Activated naive CD4-positive, alpha-beta T cell treated with anti-CD3 and anti-CD28 coated beads, Interleukin-2, amount 10 ng/mL, durations not matched to agents 7 days and 5 days (primary cell): ENCODE data around the gene VIPR2.
A peak's percentile ranks its signal among the peaks of the same experiment; 100 is the strongest.
"Not testable (repeated sequence)": the region's sequence is repeated elsewhere in the genome, so short reads cannot be mapped to it uniquely, and the experiment has no call there.

Experiments
- CTCF ChIA-PET: fragments of 350-600 bp; sonication (Branson Sonifier 250); formaldehyde crosslinking; loops from one replicate; lab custom pipeline; 2021; ENCODE audit warnings: antibody characterized with exemption; lab: Charles Lee
- DNase-seq: peaks from one replicate; pipeline ENCODE4 v3.0.0-alpha.2; 2020
- H3K27ac Mint-ChIP-seq: one replicate; pipeline ENCODE4 v1.8.0; 2021; ENCODE audit warnings: mild to moderate bottlenecking, moderate library complexity, mixed read lengths
- H3K27me3 Mint-ChIP-seq: one replicate; pipeline ENCODE4 v1.8.0; 2021; ENCODE audit warnings: mild to moderate bottlenecking, mixed read lengths
- H3K36me3 Mint-ChIP-seq: one replicate; pipeline ENCODE4 v1.8.0; 2021; ENCODE audit warnings: mixed read lengths
- H3K4me1 Mint-ChIP-seq: one replicate; pipeline ENCODE4 v1.8.0; 2021; ENCODE audit warnings: mixed read lengths
- H3K4me3 Mint-ChIP-seq: one replicate; pipeline ENCODE4 v1.8.0; 2021; ENCODE audit warnings: mild to moderate bottlenecking, moderate library complexity, mixed read lengths
- H3K9me3 Mint-ChIP-seq: one replicate; pipeline ENCODE4 v1.8.0; 2021; ENCODE audit warnings: mixed read lengths

The VIPR2 gene

GRCh38 chr7:159082075-159082474 is 62.6 kb downstream of the VIPR2 start:
- H3K9me3 Mint-ChIP-seq, H3K4me1 Mint-ChIP-seq, H3K27ac Mint-ChIP-seq, H3K4me3 Mint-ChIP-seq, CTCF ChIA-PET, DNase-seq, H3K36me3 Mint-ChIP-seq: not testable (repeated sequence)
- peaks cover 14% of the 10 kb centered on the region for H3K27me3 Mint-ChIP-seq

- peaks cover 5% of the 10 kb centered on the region for H3K4me1 Mint-ChIP-seq
- H3K36me3 Mint-ChIP-seq = no peaks in the 10 kb centered on the region
- H3K9me3 Mint-ChIP-seq = no peaks in the 10 kb centered on the region
- no peak for DNase-seq
- CTCF ChIA-PET = no interaction called here
- no peak overlapping the region for H3K4me3 Mint-ChIP-seq
- H3K27ac Mint-ChIP-seq = no peak overlapping the region
- H3K27me3 Mint-ChIP-seq = peaks cover 16% of the 10 kb centered on the region
These were observed 65.8 kb downstream of the VIPR2 start for GRCh38 chr7:159078911-159079270.

GRCh38 chr7:159078193-159078910 is 66.3 kb downstream of the VIPR2 start:
- CTCF ChIA-PET = no interaction called here
- Mint-ChIP-seq H3K9me3 (no peaks in the 10 kb centered on the region), H3K4me1 (peaks cover 5% of the 10 kb centered on the region), H3K36me3 (no peaks in the 10 kb centered on the region), H3K4me3 (no peak overlapping the region), H3K27ac (no peak overlapping the region), H3K27me3 (peaks cover 16% of the 10 kb centered on the region)
- no peak for DNase-seq

GRCh38 chr7:159076333-159076732 is 68.3 kb downstream of the VIPR2 start:
- Mint-ChIP-seq H3K9me3 (no peaks in the 10 kb centered on the region), H3K27ac (no peak overlapping the region), H3K4me3 (no peak overlapping the region), H3K36me3 (no peaks in the 10 kb centered on the region), H3K4me1 (peaks cover 7% of the 10 kb centered on the region), H3K27me3 (peaks cover 16% of the 10 kb centered on the region)
- CTCF ChIA-PET = no interaction called here
- no peak for DNase-seq

- Mint-ChIP-seq H3K27me3 (peaks cover 16% of the 10 kb centered on the region), H3K4me1 (peaks cover 13% of the 10 kb centered on the region), H3K27ac (no peak overlapping the region), H3K9me3 (no peaks in the 10 kb centered on the region), H3K36me3 (no peaks in the 10 kb centered on the region), H3K4me3 (no peak overlapping the region)
- no peak for DNase-seq
- CTCF ChIA-PET = no interaction called here
These were observed 69.0 kb downstream of the VIPR2 start for GRCh38 chr7:159075563-159076238.

GRCh38 chr7:159071260-159071659 is 73.4 kb downstream of the VIPR2 start:
- H3K4me3 Mint-ChIP-seq = no peak overlapping the region
- CTCF ChIA-PET = no interaction called here
- peak overlapping the region; percentile 16 for H3K27ac Mint-ChIP-seq
- no peaks in the 10 kb centered on the region for H3K9me3 Mint-ChIP-seq
- peaks cover 38% of the 10 kb centered on the region for H3K4me1 Mint-ChIP-seq
- peaks cover 17% of the 10 kb centered on the region for H3K27me3 Mint-ChIP-seq
- DNase-seq = no peak
- no peaks in the 10 kb centered on the region for H3K36me3 Mint-ChIP-seq

- Mint-ChIP-seq H3K27ac (peak overlapping the region; percentile 22), H3K4me3 (peak overlapping the region; percentile 7), H3K27me3 (peaks cover 17% of the 10 kb centered on the region), H3K4me1 (peaks cover 38% of the 10 kb centered on the region), H3K9me3 (no peaks in the 10 kb centered on the region), H3K36me3 (no peaks in the 10 kb centered on the region)
- peak; percentile 40 for DNase-seq
- CTCF ChIA-PET = interaction anchor here (1.0 kb wide), 1 partner anchor 94 kb away, joined by 3 read pairs; no protein-coding TSS in a partner anchor
These were observed 74.1 kb downstream of the VIPR2 start for GRCh38 chr7:159070431-159071148.

- Mint-ChIP-seq H3K4me3 (no peak overlapping the region), H3K9me3 (no peaks in the 10 kb centered on the region), H3K27me3 (peaks cover 12% of the 10 kb centered on the region), H3K36me3 (no peaks in the 10 kb centered on the region), H3K27ac (peak overlapping the region; percentile 69), H3K4me1 (peaks cover 38% of the 10 kb centered on the region)
- CTCF ChIA-PET = no interaction called here
- DNase-seq = no peak
These were observed 75.7 kb downstream of the VIPR2 start for GRCh38 chr7:159068893-159069448.

- H3K36me3 Mint-ChIP-seq = no peaks in the 10 kb centered on the region
- peak overlapping the region; percentile 69 for H3K27ac Mint-ChIP-seq
- CTCF ChIA-PET = no interaction called here
- H3K4me1 Mint-ChIP-seq = peaks cover 38% of the 10 kb centered on the region
- peak; percentile 29 for DNase-seq
- no peak overlapping the region for H3K4me3 Mint-ChIP-seq
- peaks cover 12% of the 10 kb centered on the region for H3K27me3 Mint-ChIP-seq
- H3K9me3 Mint-ChIP-seq = no peaks in the 10 kb centered on the region
These were observed 76.2 kb downstream of the VIPR2 start for GRCh38 chr7:159068488-159068811.

- H3K27ac Mint-ChIP-seq = peak overlapping the region; percentile 29
- CTCF ChIA-PET = no interaction called here
These were observed 76.8 kb downstream of the VIPR2 start for GRCh38 chr7:159067576-159068487.

GRCh38 chr7:159066816-159067575 is 77.7 kb downstream of the VIPR2 start:
- no peak overlapping the region for H3K4me3 Mint-ChIP-seq
- H3K4me1 Mint-ChIP-seq = peaks cover 38% of the 10 kb centered on the region
- H3K27me3 Mint-ChIP-seq = peaks cover 16% of the 10 kb centered on the region
- no peak for DNase-seq
- peaks cover 5% of the 10 kb centered on the region for H3K9me3 Mint-ChIP-seq
- CTCF ChIA-PET = no interaction called here
- H3K36me3 Mint-ChIP-seq = no peaks in the 10 kb centered on the region
- H3K27ac Mint-ChIP-seq = no peak overlapping the region

More at GRCh38 chr7:159067576-159068487, 76.8 kb downstream of the VIPR2 start:
- Mint-ChIP-seq H3K36me3 (no peaks in the 10 kb centered on the region), H3K9me3 (no peaks in the 10 kb centered on the region), H3K27me3 (peaks cover 12% of the 10 kb centered on the region), H3K4me3 (no peak overlapping the region), H3K4me1 (peaks cover 38% of the 10 kb centered on the region)
- DNase-seq = no peak

GRCh38 chr7:159065852-159066480 is 78.7 kb downstream of the VIPR2 start:
- Mint-ChIP-seq H3K36me3 (no peaks in the 10 kb centered on the region), H3K9me3 (peaks cover 5% of the 10 kb centered on the region), H3K27ac (no peak overlapping the region), H3K4me3 (no peak overlapping the region), H3K4me1 (peaks cover 32% of the 10 kb centered on the region), H3K27me3 (peaks cover 23% of the 10 kb centered on the region)
- no peak for DNase-seq
- CTCF ChIA-PET = no interaction called here
